ENCODE measurements around the gene SLC22A16.

SLC22A16 gene

GRCh38 chr6:110446405-110446804 is 30.0 kb downstream of the SLC22A16 start:
- DNase-seq: no peak

GRCh38 chr6:110440026-110440425 is 36.4 kb downstream of the SLC22A16 start:
- DNase-seq: no peak

GRCh38 chr6:110439356-110439755 is 37.1 kb downstream of the SLC22A16 start:
- DNase-seq: no peak

GRCh38 chr6:110434961-110435602 is 41.3 kb downstream of the SLC22A16 start:
- DNase-seq: no peak

GRCh38 chr6:110432285-110432900 is 44.0 kb downstream of the SLC22A16 start:
- no peak for DNase-seq

- DNase-seq: no peak
These were observed 45.7 kb downstream of the SLC22A16 start for GRCh38 chr6:110430741-110431140.

DNA sequence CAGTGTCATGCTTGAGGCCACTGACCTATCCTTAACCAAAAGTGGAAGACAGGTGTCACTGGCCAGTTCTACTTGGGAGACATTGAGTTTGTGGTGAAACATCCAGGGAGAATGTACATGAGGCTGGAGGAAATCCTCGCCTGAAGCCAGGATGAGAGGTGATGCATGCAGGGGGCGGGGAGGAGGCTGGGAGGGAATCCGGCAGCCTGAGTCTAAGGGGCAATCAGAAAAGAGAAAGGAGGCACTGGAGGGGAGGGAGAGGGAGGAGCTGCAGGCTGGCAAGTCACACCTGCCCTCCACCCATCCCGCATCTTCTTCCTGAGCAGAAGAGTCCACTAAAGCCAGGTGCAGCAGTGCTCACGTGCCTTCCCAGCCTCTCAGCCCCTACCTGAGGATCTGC is 46.2 kb downstream of the SLC22A16 start:
- DNase-seq: no peak

DNA sequence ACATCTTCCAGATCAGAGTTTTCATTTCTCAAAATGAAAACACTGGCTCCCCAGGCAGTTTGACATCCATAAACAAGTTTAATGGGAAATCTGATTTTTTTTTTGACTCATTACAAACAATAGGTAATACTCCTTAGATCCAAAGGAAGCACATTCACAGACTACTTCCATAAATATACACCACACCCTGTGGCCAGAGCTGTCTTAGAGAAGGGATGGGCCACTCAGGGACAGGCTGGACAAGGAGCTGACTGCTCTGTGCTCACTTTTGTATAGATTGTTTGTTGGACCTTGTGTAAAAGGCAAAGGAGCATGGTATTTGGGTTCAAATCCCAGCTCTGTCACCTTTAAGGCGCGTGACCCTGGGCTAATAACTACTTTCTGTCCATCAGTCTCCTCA is 48.3 kb downstream of the SLC22A16 start:
- DNase-seq: no peak

DNA sequence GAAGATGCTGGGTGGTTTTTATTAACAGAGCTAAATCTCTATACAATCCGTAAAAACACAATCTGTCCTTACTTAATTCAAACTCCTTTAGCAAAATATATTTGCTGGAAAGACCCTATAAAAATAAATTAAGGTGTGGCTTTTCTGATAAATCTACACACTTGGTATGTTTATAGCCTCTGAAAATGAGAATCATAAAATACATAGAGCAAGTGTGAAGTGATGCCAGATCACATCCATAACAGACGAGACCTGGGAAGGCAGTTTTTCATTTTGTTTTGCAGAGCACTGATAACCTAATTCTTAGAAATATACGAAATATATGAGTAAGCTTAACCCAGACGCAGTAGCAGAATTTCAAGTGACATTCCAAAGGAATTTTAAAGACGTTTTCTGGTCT is 50.6 kb downstream of the SLC22A16 start:
- no peak for DNase-seq

GRCh38 chr6:110422444-110422822 is 54.0 kb downstream of the SLC22A16 start:
- DNase-seq: no peak

DNA sequence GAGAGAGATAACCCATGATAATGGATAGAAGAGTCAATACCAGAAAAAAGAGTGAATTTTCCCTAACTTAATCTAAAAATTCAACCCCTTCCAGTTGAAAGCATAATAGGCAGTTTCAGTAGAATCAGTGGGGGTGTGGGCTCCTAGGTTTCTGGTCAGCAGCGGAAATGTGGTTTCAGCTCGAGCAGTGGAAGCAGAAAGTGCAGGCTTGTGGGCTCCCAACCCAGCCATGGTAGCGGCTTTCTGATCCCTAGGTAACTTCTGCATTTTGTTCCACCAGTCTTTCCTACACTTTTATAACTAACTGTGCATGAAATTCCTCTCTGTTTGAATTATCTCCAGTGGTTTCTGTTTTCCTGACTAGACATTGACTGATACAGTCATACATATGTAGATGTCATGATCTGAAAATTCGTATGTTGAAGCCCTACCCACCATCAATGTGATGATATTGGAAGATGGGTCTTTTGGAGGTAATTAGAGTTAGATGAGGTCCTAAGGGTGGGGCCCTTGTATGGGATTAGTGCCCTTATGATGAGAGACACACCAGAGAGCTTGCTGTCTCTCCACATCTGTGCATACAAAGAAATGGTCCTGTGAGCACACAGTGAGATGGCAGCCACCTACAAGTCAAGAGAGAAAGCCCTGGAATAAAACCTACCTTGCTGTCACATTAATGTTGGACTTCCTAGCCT is 54.5 kb downstream of the SLC22A16 start:
- DNase-seq: no peak

- DNase-seq: no peak
These were observed 57.2 kb downstream of the SLC22A16 start for GRCh38 chr6:110419028-110419739.

DNA sequence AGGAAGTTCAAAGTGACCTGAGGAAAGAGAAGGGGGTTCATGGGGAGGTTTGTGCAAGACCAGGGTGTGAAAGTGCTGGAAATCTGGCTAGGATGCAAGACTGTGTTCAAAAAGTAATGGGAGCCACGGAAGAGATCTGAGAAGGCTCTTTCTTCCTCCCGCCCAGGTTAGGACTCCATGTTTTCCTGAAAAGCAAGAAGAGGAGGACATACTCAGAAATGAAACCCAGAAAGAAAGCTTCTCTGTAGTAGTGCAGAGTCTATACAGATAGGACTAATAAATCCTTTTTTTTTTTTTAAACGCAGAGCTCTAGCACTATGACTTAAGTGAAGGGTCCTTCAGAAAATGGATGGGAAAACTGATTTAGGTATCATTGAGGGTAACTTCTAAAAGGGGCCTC is 57.8 kb downstream of the SLC22A16 start:
- DNase-seq: no peak

DNA sequence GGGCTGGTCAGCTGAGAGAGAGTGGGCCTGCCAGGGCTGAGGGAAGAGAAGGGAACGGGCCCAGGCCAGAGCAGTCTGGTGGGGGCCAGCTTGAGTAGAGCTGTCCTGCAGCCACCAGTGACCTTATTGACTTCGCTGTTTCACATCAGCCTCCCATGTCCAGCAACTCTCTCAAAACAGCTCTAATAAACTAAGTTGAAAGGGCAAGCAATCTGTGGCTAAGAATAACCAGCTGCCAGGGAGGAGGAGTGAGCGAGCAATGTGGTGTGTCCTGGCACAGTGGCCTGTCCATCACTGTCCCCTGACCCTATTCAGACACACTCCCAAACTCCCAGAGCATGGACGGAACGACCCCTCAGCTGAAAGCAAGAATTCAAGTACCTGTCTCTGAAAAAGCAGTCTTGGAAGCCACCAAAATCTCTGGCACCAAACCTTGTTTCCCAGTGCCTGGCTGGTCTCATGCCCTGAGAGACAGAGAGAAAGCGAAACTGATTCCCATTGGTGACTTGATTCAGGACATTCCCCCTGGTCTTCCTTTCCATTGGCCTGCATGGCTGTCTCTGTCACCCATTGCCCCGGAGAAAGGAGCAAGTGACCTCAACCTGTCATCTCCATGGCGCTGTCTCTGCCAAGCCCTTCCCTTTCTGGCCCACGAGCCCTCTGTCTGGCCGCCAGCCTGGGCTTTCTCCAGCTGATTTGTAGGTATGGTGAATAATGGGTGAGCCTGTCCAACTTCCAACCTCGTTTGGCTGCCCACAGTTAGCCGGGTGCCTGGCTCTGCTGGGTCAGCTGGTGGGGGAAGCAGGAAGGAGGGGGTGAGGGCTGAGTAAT is 61.1 kb downstream of the SLC22A16 start, which contains the start of gene DDO:
Gene DDO, minus strand, starts transcription at position 490 of the 831 bp plus-strand sequence. CDS start 2,113 bp downstream, outside the sequence.
- no peak for DNase-seq

DNA sequence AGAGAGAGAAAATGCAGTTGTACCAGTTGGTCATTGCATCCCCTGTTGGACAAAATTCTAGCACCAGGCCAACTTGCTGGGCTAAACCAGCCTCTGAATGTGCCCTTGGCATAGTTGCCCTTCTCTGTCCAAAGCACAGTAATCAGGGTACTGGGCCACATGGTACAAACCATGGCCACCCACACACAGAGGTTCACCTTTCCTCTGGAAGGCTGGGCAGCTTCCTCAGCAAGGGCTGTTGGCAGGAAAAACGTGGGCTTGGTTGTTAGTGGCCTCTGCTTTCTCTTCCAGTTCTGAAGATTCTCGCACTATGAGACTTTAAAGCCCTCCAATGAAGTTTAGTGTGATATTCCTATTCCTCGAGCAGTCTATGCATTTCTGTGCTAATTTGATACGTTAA is 61.7 kb downstream of the SLC22A16 start:
- DNase-seq: no peak

DNA sequence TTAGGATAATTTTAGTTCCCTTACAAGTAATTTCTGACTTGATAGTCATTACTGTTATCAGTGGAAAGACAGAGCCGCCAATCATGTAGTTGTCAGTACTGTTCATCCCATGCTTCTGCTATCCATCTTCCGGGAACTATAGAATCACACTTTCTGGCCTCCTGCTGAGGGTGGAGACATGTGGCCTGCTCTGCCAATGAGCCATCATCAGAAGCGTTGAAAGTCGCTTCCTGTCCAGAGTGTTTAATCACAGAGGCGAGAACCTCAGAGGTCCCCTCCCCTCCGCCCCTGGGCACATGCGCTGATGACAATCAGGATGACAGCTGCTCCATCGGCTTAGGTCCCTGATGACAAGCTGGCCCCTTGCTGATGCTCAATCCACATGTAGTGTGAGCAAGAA is 64.1 kb downstream of the SLC22A16 start:
- DNase-seq: no peak

GRCh38 chr6:110410511-110410910 is 65.9 kb downstream of the SLC22A16 start:
- no peak for DNase-seq

- DNase-seq: no peak
These were observed 66.6 kb downstream of the SLC22A16 start for GRCh38 chr6:110409794-110410193.

DNA sequence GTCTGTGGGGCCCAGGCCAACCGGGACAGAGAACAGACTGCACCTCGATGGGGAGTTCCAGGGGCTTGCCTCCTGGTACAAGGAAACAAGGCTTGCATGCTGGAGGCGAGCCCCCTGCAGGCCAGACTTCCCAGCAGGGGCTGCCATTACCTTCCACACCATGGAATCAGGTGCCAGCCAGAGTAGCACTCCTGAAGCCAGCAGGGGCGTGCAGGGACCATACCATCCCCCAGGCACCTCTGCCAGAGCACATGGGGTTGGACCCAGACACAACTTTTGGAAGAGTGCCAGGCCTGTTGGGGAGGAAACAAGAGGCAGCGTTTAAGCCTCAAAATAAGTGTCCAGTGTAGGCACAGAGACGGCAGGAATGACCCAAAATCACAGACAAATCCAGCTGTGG is 67.5 kb downstream of the SLC22A16 start:
- DNase-seq: no peak

DNA sequence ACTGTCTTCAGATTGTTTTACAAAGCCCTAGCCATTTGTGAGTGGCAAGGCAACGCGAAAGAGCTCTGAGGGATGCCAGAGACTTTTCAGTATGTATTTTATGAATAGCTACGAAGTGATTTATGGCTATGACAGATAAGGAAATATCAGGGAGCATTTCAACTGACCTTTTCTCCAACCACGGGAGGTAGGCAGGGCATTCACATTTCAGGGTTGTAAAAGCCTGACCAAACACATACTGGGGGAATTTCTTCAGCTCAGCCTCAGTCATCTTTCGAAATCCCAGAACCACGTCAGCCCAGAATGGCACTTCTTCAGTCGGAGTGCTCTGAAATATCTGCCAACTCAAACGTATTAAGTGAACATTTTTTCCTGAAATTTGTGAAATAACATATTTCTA is 71.8 kb downstream of the SLC22A16 start:
- DNase-seq: no peak

DNA sequence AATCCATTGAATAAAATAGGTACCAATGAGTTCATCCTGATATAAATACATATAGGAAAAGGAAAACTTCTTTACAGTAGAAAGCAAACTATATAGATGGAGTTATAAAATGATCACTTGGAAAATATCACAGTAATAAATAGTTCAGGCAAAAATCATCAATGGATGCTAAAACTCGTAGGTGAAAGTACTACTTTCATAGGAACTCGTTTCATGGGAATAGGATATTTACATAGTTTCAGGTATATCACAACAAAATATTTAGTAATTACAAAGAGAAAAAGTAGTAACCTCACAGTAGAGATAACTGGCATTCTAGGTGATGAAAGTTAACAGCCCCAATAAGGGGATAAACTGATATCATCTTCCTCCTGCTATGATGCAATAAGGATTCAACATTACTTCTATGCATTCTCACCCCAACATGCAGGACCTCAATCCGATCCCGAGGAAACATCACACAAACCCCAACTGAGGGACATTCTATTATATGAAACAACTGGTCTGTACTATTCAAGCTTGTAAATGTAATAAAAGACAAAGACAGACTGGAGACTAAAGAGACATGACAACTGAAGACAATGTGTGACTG is 74.7 kb downstream of the SLC22A16 start:
- DNase-seq: no peak

DNA sequence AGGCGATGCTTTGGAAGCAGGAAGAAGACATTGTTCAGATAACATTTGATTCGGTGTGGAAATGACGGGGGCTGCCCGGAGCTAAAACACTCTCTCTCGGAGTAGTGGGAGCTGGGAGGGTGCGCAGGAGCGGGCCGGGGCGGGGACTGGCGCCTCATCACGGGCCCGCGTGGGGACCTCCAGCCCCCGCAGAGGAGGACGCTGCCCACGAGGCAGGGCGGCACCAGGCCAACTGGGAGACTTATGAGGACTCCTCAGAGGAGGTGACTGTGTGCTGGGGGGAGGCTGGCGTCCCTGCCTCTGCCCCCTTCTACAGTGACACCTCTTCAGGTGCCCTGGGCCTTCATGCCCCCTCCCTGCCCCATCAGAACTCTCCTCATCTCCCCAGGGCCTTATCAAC is 76.2 kb downstream of the SLC22A16 start:
- DNase-seq: no peak

Data from activated CD4-positive, alpha-beta T cell treated with anti-CD3 and anti-CD28 coated beads, Interleukin-2, amount 50 U/mL, for 16 hours (primary cell).